Ureter (tissue), 1 donor: ENCODE results near the gene CHMP1A. TPM values are rescaled to one million over a fixed set of nuclear protein-coding genes. Genes with fewer than 3 reads are reported as not detected.
"Not testable (repeated sequence)": the region's sequence is repeated elsewhere in the genome, so short reads cannot be mapped to it uniquely, and the experiment has no call there.

Source experiments
- DNase-seq: peaks from one replicate; pipeline ENCODE4 v3.0.0-alpha.2; 2020; ENCODE audit warnings: low spot score
- total RNA-seq: library from RNA; stranded (reverse); gene quantifications from one replicate; pipeline ENCODE4 v1.2.4, GENCODE V29; 2023
- donor health status: DM: yes; HTN: yes; CAD: no.

Gene CHMP1A
- total RNA-seq, 1 donor from 2014 or later = 84.7 TPM

GRCh38 chr16:89691986-89692569, 34.6 kb upstream of the CHMP1A start:
- no peak for DNase-seq

- DNase-seq = no peak
Measured at GRCh38 chr16:89691231-89691985, 33.9 kb upstream of the CHMP1A start.

- DNase-seq = no peak
Measured at GRCh38 chr16:89690392-89690901, 32.9 kb upstream of the CHMP1A start.

DNA sequence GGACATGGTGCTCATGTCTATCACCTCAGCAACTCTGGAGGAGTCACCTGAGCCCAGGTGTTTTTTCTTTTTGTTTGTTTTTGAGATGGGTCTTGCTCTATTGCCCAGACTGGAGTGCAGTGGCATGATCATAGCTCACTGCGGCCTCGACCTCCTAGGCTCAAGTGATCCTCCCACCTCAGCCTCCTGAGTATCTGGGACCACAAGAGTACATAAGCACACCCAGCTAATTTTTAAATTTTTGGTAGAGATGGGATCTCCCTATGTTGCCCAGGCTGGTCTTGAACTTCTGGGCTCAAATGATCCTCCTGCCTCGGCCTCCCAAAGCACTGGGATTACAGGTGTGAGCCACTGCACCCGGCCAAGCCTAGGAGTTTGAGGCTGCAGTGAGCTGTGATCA, 32.1 kb upstream of the CHMP1A start:
- DNase-seq = not testable (repeated sequence)

GRCh38 chr16:89689142-89689541, 31.6 kb upstream of the CHMP1A start:
- no peak for DNase-seq

DNA sequence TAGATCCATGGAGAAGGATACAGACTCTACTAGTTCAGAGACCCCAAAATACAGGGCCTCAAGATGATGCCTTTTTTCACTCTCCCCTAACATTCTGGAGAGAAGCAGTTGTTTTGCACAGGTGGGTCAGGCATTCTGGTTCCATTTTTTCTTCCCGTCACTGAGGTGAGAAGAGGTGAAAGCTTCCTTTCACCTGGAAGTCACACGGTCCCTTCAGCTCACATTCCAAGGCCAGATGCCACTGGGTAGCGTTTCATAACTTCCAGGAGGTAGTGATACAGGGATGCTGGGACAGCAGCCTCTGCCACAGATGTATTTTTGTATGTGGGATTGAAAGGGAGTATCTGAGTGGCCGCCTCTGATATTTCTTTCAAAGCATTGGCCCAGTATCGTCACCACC, 30.9 kb upstream of the CHMP1A start:
- DNase-seq = no peak

- DNase-seq = no peak
Measured at GRCh38 chr16:89687092-89687940, 29.8 kb upstream of the CHMP1A start.

- DNase-seq = peak; percentile 92
Measured at GRCh38 chr16:89686520-89687091, 29.1 kb upstream of the CHMP1A start, which contains the start of gene CDK10. Gene CDK10 (plus strand): TSS chr16:89686689. CDS start chr16:89686711, 22 bp downstream.

DNA sequence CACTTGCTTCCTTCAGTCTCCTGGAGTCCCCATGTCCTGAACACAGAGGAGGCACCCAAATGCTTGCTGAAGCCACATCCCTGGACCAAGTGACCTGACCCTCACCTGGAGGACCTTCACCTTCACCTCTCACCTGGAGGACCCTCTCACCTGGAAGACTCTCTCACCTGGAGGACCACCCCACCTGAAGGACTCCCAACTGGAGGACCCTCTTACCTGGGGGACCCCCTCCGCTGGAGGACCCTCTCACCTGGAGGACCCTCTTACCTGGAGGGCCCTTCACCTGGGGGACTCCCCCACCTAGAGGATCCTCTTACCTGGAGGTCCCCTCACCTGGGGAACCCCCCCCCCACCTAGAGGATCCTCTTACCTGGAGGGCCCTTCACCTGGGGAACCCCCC, 28.4 kb upstream of the CHMP1A start:
- DNase-seq = no peak

GRCh38 chr16:89678258-89678657, 20.8 kb upstream of the CHMP1A start:
- no peak for DNase-seq

DNA sequence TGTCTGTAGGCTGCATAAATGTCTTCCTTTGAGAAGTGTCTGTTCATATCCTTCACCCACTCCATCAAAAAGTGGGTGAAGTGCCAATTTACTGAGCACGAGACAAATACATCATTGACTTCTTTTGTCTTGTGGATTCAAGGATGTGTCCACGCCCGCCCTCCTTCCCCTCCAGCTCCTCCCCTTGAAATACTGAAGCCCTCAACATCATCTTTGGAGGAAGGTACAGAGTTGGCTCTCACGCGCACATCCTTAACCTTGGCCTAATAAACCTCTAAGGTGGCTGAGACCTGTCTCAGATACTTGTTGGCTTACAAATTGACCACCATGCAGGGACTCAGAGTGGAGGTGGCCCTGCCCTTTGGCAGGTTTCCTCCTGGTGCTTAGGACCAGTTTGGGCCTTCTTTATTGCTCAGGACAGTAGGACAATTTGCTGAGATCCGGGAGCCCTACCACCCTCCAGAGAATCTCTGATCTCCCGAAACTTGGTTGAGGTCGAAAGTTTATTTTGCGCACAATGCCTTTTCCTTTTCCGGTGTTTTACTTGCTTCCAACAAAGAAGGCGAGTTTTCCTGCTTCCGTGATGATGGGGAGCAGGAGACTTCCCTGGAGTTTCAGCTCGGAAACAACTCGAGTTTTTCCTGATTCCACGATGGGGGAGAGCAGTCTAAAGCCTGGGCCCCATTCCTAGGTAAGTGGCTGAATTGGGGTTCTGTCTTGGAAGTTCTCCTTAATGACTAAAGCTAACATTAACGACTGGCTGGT, 14.9 kb upstream of the CHMP1A start:
- no peak for DNase-seq

- DNase-seq = not testable (repeated sequence)
Measured at GRCh38 chr16:89671565-89671964, 14.1 kb upstream of the CHMP1A start.

DNA sequence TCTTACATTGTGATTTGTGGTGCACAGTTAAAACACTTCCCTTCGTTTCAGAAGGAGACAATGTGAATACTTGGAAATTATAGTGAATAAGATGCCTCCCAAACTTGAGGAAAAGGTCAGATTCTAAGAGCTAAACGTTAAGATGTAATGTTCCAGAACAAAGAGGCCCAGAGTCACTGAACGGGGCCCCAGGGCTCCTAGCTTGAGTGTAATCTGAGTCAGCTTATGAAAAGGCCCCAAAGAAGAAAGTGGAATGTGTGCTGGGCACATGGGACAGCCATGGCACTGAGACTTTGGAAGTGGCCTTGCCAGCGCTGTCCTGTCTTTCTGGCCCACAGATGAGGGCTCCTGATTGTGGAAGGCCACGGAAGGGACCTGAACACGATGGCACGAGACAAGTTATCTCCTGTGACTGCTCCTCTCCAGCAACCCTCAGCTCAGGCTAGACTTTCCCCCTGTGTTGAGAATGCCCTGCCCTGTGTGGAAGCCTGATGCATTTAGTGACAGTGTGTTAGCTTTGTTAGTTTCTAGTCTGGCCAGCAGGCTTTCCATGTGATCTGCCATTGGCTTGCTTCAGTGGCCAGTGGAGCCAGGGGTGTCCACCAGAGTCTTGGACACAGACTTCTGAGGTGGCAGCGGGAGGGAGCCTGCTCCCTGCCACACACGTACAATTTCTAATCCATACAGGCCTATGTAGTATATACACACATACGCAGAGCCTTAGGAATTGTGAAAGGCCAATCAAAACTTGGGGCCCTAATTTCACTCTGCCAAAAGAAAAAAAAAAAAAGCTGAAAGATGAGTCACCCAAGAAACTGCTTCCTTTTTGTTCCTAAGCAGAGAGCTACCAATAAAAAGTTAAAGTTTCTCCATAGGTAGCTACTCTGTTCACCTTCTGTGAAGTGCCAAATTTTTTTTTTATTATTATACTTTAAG, 13.3 kb upstream of the CHMP1A start:
- DNase-seq = no peak

DNA sequence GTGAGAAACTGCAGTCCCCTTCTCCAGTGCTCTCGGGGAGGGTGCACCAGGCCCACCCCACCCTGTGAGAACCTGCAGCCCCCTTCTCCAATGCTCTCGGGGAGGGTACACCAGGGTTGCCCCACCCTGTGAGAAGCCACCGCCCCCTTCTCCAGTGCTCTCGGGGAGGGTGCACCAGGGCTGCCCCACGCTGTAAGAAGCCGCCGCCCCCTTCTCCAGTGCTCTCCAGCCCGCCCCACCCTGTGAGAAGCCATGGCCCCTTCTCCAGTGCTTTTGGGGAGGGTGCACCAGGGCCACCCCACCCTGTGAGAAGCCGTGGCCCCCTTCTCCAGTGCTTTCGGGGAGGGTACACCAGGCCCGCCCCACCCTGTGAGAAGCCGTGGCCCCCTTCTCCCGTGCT, 12.2 kb upstream of the CHMP1A start:
- DNase-seq = no peak

GRCh38 chr16:89668790-89669158, 11.3 kb upstream of the CHMP1A start:
- no peak for DNase-seq

DNA sequence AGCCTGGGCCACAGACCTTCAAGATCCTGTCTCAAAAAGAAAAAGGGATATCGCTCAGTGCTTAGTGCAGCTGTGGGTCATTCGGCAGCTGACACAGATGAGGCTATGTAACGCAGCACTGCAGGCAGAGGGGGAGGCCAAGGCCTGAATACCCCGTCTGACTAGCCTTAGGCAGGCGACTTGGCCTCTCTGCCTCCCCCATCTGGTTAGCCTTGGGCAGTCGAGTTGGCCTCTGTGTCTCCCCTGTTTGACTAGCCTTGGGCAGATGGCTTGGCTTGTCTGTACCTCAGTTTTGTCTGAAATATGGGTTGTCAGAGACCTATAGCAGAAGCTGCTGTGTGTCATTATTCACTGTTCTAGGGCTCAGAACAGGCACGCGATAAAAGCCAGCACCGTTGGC, 10.1 kb upstream of the CHMP1A start:
- DNase-seq = no peak

GRCh38 chr16:89667000-89667399, 9.5 kb upstream of the CHMP1A start:
- DNase-seq = not testable (repeated sequence)

DNA sequence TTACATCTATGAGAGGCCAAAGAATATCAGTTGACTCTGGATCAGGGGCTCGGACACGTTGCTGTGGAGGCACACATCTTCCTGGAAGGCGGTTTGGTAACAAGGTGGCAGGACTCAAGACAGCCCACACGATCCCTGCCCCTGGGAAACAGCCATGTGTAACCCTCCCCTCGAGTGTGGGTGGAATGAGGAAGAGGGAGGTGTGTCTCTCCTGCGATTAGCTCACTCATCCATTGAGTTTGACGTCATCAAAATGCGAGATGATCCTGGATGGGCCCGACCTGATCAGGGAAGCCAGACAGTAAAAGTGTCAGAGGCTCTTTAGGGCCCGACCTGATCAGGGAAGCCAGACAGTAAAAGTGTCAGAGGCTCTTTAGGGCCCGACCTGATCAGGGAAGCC, 6.7 kb upstream of the CHMP1A start:
- DNase-seq = not testable (repeated sequence)

- no peak for DNase-seq
Measured at GRCh38 chr16:89661215-89661614, 3.7 kb upstream of the CHMP1A start.

GRCh38 chr16:89660146-89660545, 2.6 kb upstream of the CHMP1A start:
- DNase-seq = no peak
